GM12874 (cell line): ENCODE measurements around the gene HOATZ.

ENCODE experiments used
- TF ChIP-seq, protein P1 (sequence below): IDR thresholded peaks from 2 replicates; pipeline ENCODE4 v1.5.1; 2011; ENCODE audit warnings: low read depth, mild to moderate bottlenecking, control low read depth, low read length, moderate library complexity; ENCODE audit not compliant: insufficient read depth

HOATZ gene

DNA sequence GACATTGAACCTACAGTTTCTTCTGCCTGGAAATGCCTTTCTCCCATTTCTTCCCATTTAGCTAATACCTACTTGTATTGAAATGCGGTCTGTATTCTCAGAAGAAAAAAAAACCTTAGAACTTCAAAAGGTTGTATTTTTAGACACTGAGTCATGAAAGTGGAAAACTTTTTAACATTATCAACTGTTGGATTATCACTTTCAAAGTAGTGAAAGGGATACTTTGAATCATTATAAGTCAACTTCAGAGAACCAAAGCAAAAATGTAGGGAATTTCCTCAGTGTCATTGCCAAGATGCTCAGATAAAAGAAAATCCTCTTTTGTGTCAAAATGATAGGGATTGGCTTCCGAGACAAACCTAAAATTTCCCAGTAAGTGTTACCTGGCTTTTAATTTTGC is 6.6 kb downstream of the HOATZ start:
- TF ChIP-seq, protein P1, sequence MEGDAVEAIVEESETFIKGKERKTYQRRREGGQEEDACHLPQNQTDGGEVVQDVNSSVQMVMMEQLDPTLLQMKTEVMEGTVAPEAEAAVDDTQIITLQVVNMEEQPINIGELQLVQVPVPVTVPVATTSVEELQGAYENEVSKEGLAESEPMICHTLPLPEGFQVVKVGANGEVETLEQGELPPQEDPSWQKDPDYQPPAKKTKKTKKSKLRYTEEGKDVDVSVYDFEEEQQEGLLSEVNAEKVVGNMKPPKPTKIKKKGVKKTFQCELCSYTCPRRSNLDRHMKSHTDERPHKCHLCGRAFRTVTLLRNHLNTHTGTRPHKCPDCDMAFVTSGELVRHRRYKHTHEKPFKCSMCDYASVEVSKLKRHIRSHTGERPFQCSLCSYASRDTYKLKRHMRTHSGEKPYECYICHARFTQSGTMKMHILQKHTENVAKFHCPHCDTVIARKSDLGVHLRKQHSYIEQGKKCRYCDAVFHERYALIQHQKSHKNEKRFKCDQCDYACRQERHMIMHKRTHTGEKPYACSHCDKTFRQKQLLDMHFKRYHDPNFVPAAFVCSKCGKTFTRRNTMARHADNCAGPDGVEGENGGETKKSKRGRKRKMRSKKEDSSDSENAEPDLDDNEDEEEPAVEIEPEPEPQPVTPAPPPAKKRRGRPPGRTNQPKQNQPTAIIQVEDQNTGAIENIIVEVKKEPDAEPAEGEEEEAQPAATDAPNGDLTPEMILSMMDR = no peak

- TF ChIP-seq, protein P1 = no peak
Measured at GRCh38 chr11:111522426-111522825, 7.8 kb downstream of the HOATZ start.

DNA sequence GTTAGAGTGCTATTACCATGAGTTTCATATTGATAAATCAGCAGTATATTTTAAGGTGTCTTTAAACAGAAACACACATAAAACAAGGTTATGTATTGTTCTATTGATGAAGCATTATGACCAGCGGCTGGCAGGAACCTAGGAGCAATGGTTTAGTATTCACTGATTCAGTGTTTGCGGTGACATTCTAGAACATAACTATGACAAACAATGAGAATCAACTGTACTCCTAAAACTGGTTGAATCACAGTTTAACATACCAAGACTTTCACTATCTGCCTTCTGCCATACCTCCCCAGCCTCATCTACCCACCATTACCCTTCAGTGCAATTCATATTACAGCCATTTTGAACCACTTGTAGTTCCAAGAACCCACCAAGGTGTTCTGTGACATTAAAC is 8.8 kb downstream of the HOATZ start:
- TF ChIP-seq, protein P1 = no peak

GRCh38 chr11:111524056-111524455 is 9.5 kb downstream of the HOATZ start:
- TF ChIP-seq, protein P1 = no peak

- TF ChIP-seq, protein P1 = no peak
Measured at GRCh38 chr11:111525456-111525855, 10.9 kb downstream of the HOATZ start.

DNA sequence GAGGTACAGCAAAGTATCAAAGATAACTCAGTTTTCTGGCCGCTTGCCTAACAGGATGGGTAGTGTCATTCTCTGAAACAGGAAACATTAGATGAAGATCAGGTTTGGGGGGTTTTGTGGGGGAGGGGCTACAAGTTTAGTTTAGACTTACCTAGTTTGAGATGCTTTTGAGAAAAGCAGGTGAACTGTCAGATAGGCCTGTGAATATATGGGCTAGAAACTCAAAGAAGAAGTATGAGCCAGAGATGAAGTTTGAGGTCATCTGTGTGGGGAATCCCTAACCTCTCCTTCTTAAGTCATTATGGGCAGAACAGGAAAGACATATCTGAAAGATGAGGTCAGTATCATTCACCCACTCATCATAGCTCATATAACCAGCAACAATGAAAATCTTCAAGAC is 11.9 kb downstream of the HOATZ start:
- TF ChIP-seq, protein P1 = no peak

- TF ChIP-seq, protein P1 = no peak
Measured at GRCh38 chr11:111527279-111527678, 12.7 kb downstream of the HOATZ start.

DNA sequence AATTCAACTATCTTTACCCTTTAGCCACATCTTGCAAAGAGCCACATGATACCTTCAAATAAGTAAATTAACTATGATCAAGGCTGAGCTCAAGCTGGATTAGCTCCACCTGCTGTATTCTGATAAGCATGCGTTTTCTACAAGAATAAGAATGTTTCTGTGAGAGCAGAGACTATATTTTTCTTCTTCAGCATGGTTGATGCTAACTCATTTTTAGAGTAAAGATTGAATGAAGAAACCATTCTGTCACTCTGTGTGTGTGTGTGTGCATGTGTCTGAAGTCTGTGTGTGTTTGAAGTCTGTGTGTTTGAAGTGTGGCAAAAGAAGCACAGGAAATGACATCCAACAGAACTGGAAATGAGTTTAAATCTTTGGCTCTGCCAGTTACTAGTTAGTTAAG is 14.0 kb downstream of the HOATZ start:
- TF ChIP-seq, protein P1 = no peak
